Dermis microvascular lymphatic vessel endothelial cell (primary cell): ENCODE measurements around the gene NTM. TPM values are rescaled to one million over a fixed set of nuclear protein-coding genes. Genes with fewer than 3 reads are reported as not detected.

Experiments
- DNase-seq, 2 donors: peaks; one replicate each; pipeline versions ENCODE4 v3.0.0 to v3.0.0-alpha.2; 2010; ENCODE audit warnings: low read depth in 2 of 2
- total RNA-seq: library from RNA; depleted of rRNA; stranded (reverse); fragments of >200 nt; gene quantifications from 2 replicates; pipeline ENCODE4 v1.2.1, GENCODE V29; 2014

The NTM gene
- total RNA-seq, 1 donor from 2014 or later: under 0.01 TPM

DNA sequence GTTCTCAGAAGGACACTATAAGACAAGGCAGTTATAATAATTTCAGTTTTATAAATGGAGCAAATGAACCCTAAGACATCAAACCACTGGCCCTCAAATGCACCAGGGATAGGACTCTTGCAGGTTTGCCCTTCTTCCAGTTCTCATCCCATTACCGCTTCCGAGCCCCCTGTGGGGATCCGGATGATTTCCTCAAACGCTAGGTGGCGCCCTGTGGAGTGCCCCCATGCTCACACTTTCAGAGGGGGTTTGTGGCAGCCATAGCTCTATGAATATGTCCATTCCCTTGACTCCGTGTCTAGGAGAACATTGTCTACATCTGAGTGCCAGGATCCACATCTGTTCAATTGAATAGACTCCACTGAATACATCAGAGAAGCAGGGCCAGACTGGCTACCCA lies 816.3 kb downstream of the NTM start:
- no peak for DNase-seq

DNA sequence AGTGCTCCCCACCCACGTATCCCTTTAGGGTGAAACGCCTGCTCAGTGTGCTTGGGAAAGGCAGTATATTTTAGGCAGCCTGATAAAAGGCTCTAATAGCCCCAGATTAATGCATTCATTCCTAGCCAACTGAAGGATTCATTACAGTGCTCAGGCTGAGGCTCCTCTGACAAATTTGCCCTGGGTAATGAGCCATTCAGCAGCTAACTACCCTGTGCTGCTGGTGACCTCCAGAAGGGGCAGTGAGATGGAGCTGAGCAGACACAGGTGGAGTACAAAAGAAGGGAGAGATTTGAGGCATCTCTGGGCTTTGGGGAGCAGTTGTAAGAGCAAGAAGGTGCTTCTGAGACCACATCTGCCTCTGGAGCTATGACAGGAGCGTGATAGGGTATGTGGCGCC lies 817.0 kb downstream of the NTM start:
- DNase-seq: no peak

DNA sequence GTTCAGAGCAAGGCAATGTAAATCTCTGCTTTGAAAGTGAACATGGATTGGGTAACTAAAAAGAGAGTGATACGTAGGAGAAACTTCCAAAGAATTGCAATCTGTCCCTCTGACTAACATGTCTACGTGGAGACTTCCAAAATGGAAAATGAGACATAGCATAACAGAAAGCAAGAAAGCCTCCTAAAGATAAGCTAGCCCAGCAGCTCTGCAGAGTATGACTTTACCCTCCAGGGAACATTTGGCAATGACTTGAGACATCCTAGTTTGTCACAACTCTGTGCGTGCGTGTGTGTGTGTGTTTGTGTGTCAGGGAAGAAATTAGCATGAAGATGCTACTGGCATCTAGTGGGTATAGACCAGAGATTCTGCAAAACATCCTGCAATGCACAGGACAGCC lies 817.4 kb downstream of the NTM start:
- DNase-seq: no peak

GRCh38 chr11:132196928-132197327 lies 826.5 kb downstream of the NTM start:
- no peak for DNase-seq

GRCh38 chr11:132200353-132200936 lies 830.0 kb downstream of the NTM start:
- no peak for DNase-seq

DNA sequence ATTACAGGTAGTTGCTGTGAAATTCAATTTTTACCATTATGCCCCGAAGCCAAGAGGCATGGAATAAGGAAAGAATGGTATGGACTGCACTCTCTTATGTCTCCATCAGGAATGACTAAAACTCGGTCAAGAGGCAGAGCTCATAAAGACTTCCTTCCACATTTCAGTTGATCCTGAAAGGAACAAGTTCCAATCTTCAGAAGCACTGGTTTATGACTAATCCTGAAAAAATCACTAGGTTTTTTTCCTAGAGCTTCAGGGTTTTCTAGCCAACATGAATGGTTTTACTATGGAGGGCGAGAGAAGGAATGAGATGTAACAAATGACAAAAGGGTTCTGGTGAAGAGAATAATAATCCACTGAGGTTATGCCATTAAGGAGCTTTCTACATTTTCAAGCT lies 832.2 kb downstream of the NTM start:
- no peak for DNase-seq

GRCh38 chr11:132205006-132205405 lies 834.6 kb downstream of the NTM start:
- no peak for DNase-seq

DNA sequence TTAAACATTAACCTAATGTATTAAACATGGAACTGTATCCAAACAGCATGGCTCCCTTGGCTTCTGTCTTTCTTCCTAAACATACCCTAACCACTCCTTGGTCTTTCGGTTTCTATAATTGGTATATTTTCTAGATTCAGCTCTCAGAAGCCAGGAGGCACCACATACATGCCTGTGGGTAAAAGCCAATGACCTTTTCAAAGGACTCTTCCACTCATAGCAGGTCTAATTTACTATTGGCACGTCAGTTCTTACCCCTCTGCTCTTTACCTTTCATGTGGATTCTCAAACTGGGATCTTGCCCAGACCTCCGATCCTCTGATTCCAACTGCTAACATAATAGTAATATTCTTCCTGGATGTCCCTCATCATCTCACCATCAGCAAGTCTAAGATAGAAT lies 835.1 kb downstream of the NTM start:
- DNase-seq: no peak

DNA sequence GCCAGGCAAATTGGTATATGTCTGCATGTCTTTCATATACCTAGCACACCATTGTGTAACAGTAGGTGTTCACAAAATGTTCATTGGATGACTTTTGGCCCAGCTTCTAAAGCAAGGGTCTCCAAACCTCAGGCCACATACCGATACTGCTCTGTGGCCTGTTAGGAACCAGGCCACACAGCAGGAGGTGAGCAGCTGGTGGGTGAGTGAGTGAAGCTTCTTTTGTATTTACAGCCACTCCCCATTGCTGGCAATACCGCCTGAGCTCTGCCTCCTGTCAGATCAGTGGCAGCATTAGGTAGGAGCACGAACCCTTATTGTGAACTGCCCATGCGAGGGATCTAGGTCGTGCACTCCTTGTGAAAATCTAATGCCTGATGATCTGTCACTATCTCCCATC lies 836.6 kb downstream of the NTM start:
- no peak for DNase-seq

GRCh38 chr11:132208477-132209055 lies 838.2 kb downstream of the NTM start:
- no peak for DNase-seq

GRCh38 chr11:132211479-132211878 lies 841.1 kb downstream of the NTM start:
- DNase-seq: no peak

DNA sequence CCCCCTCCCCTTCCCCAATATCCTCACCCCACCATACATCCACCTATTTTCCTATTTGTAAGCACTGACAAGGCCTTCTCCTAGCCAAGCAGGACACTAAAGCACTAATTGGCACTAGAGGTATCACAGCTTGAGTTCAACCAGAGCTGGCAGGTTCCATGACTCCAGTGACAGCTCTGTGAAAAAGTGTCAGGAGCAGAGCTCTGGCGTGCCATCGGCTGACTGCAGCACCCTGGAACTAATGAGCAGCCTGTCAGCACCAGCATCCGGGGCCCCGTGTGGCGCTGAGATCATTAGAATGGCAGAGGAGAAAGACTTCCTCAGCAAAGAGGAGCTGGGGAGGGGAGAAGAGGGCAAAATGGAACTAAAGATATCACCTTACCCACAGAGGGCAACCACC lies 847.4 kb downstream of the NTM start:
- DNase-seq: no peak

DNA sequence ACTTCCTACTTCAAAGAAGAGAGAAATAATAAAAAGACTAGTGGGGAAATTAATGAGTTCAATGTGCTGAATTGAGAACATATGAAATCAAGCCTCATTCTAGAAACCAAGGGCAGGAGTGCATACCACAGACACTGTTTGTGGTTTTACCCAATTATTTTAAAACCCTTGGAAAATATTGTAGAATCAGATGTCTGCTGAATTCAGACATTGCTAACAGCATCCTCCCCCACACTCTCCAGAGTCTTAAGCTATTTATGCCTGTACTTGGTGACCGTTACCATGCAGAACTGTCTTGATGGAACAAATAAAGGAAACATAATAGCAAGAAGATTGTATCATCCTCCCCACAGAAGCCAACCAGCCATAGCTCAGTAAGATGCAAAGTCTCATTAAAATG lies 850.1 kb downstream of the NTM start:
- DNase-seq: no peak

- no peak for DNase-seq
Observed at GRCh38 chr11:132222345-132222744, 851.9 kb downstream of the NTM start.

DNA sequence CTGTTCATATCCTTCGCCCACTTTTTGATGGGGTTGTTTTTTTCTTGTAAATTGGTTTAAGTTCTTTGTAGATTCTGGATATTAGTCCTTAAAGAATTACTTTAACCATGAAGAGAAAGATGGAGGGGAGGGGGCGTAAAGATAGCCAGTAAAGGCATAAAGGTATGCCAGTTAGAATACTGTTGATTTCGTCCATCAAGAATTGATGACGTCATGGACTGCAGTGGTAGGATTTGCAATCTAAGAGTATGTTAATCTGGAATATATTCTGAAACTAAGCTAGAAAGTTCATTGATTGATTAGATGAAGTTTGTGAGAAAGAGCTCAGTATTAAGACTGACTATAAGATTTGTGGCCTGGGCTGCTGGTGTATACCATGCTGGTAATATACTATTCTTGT lies 856.1 kb downstream of the NTM start:
- no peak for DNase-seq

DNA sequence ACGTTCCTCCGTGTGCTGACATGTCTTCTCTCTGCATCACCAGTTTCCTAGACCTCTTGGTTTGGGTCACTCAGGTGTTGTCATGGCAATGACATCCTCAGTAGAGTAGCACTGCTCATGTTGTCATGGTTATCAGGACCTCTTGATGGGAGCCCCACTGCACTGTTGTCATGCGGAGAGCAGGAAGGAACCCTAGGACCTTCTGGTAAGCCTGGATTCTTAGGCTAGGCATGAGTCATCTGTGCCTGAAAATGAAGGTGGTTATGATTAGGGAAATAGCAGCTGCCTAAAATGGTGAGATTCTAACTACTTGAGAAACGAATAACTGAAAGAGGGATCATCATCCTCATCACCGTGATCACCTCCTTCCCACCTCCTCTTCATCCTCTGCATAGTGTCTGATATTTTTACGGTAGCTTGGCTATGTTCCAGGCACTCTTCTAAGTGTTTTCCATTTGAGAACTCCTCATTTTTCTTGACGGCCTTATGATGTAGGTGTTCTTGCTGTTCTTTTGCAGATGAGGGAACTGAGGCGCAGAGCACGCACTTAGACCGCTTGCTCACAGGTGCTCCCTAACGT lies 858.4 kb downstream of the NTM start:
- no peak for DNase-seq

GRCh38 chr11:132231656-132232347 lies 861.4 kb downstream of the NTM start:
- DNase-seq: no peak

GRCh38 chr11:132234878-132235277 lies 864.5 kb downstream of the NTM start:
- no peak for DNase-seq

GRCh38 chr11:132237781-132238180 lies 867.4 kb downstream of the NTM start:
- DNase-seq: no peak

- DNase-seq: no peak
Observed at GRCh38 chr11:132238331-132238866, 868.0 kb downstream of the NTM start.

GRCh38 chr11:132240374-132240773 lies 870.0 kb downstream of the NTM start:
- DNase-seq: no peak

GRCh38 chr11:132242632-132243031 lies 872.2 kb downstream of the NTM start:
- no peak for DNase-seq

DNA sequence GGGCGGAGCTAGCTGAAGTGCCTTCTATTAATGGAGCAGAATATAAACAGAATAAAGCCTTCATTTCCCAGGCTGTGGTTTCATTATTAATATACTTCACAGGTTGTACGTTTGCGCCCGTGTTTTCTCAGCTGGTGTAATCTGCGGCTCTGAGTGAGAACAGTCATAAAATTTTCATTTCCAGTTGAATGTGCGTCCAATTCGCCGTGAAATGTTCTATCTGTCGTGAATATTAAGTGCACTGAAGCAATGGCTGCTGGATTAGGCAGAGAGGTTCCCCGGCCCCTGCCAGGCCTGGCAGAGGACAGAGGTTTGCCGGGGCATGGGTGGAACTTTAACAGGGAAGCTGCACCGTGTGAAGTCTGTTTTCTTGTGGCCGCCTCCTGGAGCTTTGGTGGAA lies 874.4 kb downstream of the NTM start:
- DNase-seq: no peak
